Memory B cell (primary cell): Measurements from ENCODE around the gene TTR.

Source experiments
- ATAC-seq: fragments of 150-1000 bp; cut with Tn5 transposase; 2 replicates; pipeline ENCODE4 v1.10.0; 2021; ENCODE audit warnings: low read depth, mild to moderate bottlenecking, moderate library complexity
- DNase-seq, 2 donors: peaks; one replicate each; pipeline ENCODE4 v3.0.0; 2022; ENCODE audit warnings: low spot score in 2 of 2
- H3K27ac Mint-ChIP-seq: one replicate; pipeline ENCODE4 v1.8.0; 2022; ENCODE audit warnings: mild to moderate bottlenecking, moderate library complexity, mixed read lengths
- H3K27me3 Mint-ChIP-seq: one replicate; pipeline ENCODE4 v1.8.0; 2022; ENCODE audit warnings: mixed read lengths
- H3K36me3 Mint-ChIP-seq: one replicate; pipeline ENCODE4 v1.8.0; 2022; ENCODE audit warnings: mild to moderate bottlenecking, mixed read lengths
- H3K4me1 Mint-ChIP-seq: one replicate; pipeline ENCODE4 v1.8.0; 2022; ENCODE audit warnings: mixed read lengths
- H3K4me3 Mint-ChIP-seq: one replicate; pipeline ENCODE4 v1.8.0; 2022; ENCODE audit warnings: mild to moderate bottlenecking, moderate library complexity, mixed read lengths
- H3K9me3 Mint-ChIP-seq: one replicate; pipeline ENCODE4 v1.8.0; 2022; ENCODE audit warnings: mixed read lengths

The TTR gene

GRCh38 chr18:31566576-31567306 is 24.9 kb upstream of the TTR start:
- DNase-seq (no peak), ATAC-seq (no peak)
- no peaks in the 10 kb centered on the region for H3K9me3 Mint-ChIP-seq
- H3K36me3 Mint-ChIP-seq = no peaks in the 10 kb centered on the region
- no peak overlapping the region for H3K27ac Mint-ChIP-seq
- no peaks in the 10 kb centered on the region for H3K4me1 Mint-ChIP-seq
- H3K4me3 Mint-ChIP-seq = no peak overlapping the region
- H3K27me3 Mint-ChIP-seq = peaks cover 2% of the 10 kb centered on the region

GRCh38 chr18:31572368-31572767 is 19.3 kb upstream of the TTR start:
- Mint-ChIP-seq H3K27ac (no peak overlapping the region), H3K36me3 (no peaks in the 10 kb centered on the region), H3K4me1 (no peaks in the 10 kb centered on the region), H3K27me3 (no peaks in the 10 kb centered on the region), H3K4me3 (no peak overlapping the region), H3K9me3 (no peaks in the 10 kb centered on the region)
- ATAC-seq (no peak), DNase-seq (no peak)

- DNase-seq (no peak), ATAC-seq (no peak)
- Mint-ChIP-seq H3K9me3 (no peaks in the 10 kb centered on the region), H3K4me3 (no peak overlapping the region), H3K4me1 (no peaks in the 10 kb centered on the region), H3K36me3 (no peaks in the 10 kb centered on the region), H3K27me3 (peaks cover 1% of the 10 kb centered on the region), H3K27ac (no peak overlapping the region)
Observed at GRCh38 chr18:31573051-31573450, 18.6 kb upstream of the TTR start.

GRCh38 chr18:31574359-31574758 is 17.3 kb upstream of the TTR start:
- H3K27me3 Mint-ChIP-seq = peaks cover 1% of the 10 kb centered on the region
- no peaks in the 10 kb centered on the region for H3K4me1 Mint-ChIP-seq
- H3K4me3 Mint-ChIP-seq = no peak overlapping the region
- ATAC-seq (no peak), DNase-seq (no peak)
- H3K9me3 Mint-ChIP-seq = no peaks in the 10 kb centered on the region
- H3K36me3 Mint-ChIP-seq = no peaks in the 10 kb centered on the region
- H3K27ac Mint-ChIP-seq = no peak overlapping the region

GRCh38 chr18:31575515-31576257 is 16.0 kb upstream of the TTR start:
- H3K4me3 Mint-ChIP-seq = no peak overlapping the region
- H3K4me1 Mint-ChIP-seq = no peaks in the 10 kb centered on the region
- H3K27me3 Mint-ChIP-seq = peaks cover 1% of the 10 kb centered on the region
- no peaks in the 10 kb centered on the region for H3K36me3 Mint-ChIP-seq
- no peak overlapping the region for H3K27ac Mint-ChIP-seq
- no peaks in the 10 kb centered on the region for H3K9me3 Mint-ChIP-seq
- DNase-seq (no peak), ATAC-seq (no peak)

GRCh38 chr18:31576670-31577069 is 15.0 kb upstream of the TTR start:
- no peak overlapping the region for H3K27ac Mint-ChIP-seq
- ATAC-seq = no peak
- no peaks in the 10 kb centered on the region for H3K36me3 Mint-ChIP-seq
- peaks cover 1% of the 10 kb centered on the region for H3K27me3 Mint-ChIP-seq
- DNase-seq = no peak
- H3K4me3 Mint-ChIP-seq = no peak overlapping the region
- H3K9me3 Mint-ChIP-seq = no peaks in the 10 kb centered on the region
- no peaks in the 10 kb centered on the region for H3K4me1 Mint-ChIP-seq

- no peak overlapping the region for H3K27ac Mint-ChIP-seq
- DNase-seq = no peak
- no peak overlapping the region for H3K4me3 Mint-ChIP-seq
- H3K36me3 Mint-ChIP-seq = no peaks in the 10 kb centered on the region
- no peak for ATAC-seq
- H3K9me3 Mint-ChIP-seq = no peaks in the 10 kb centered on the region
- no peaks in the 10 kb centered on the region for H3K4me1 Mint-ChIP-seq
- peaks cover 1% of the 10 kb centered on the region for H3K27me3 Mint-ChIP-seq
Observed at GRCh38 chr18:31577195-31577594, 14.5 kb upstream of the TTR start.

GRCh38 chr18:31578126-31578525 is 13.6 kb upstream of the TTR start:
- Mint-ChIP-seq H3K9me3 (no peaks in the 10 kb centered on the region), H3K27me3 (peaks cover 1% of the 10 kb centered on the region), H3K36me3 (no peaks in the 10 kb centered on the region), H3K4me1 (no peaks in the 10 kb centered on the region), H3K27ac (no peak overlapping the region), H3K4me3 (no peak overlapping the region)
- ATAC-seq = no peak
- DNase-seq = no peak

- no peaks in the 10 kb centered on the region for H3K36me3 Mint-ChIP-seq
- DNase-seq (no peak), ATAC-seq (no peak)
- peaks cover 3% of the 10 kb centered on the region for H3K27me3 Mint-ChIP-seq
- H3K4me1 Mint-ChIP-seq = no peaks in the 10 kb centered on the region
- no peak overlapping the region for H3K4me3 Mint-ChIP-seq
- H3K27ac Mint-ChIP-seq = no peak overlapping the region
- H3K9me3 Mint-ChIP-seq = no peaks in the 10 kb centered on the region
Observed at GRCh38 chr18:31579375-31579774, 12.3 kb upstream of the TTR start.

GRCh38 chr18:31581498-31582197 is 10.0 kb upstream of the TTR start:
- Mint-ChIP-seq H3K27me3 (peaks cover 8% of the 10 kb centered on the region), H3K27ac (no peak overlapping the region), H3K4me3 (no peak overlapping the region), H3K4me1 (no peaks in the 10 kb centered on the region), H3K36me3 (no peaks in the 10 kb centered on the region), H3K9me3 (no peaks in the 10 kb centered on the region)
- ATAC-seq (no peak), DNase-seq (no peak)

- H3K4me3 Mint-ChIP-seq = no peak overlapping the region
- no peaks in the 10 kb centered on the region for H3K9me3 Mint-ChIP-seq
- H3K4me1 Mint-ChIP-seq = no peaks in the 10 kb centered on the region
- peaks cover 6% of the 10 kb centered on the region for H3K27me3 Mint-ChIP-seq
- H3K27ac Mint-ChIP-seq = no peak overlapping the region
- ATAC-seq = no peak
- DNase-seq = no peak
- H3K36me3 Mint-ChIP-seq = no peaks in the 10 kb centered on the region
Observed at GRCh38 chr18:31583185-31583854, 8.4 kb upstream of the TTR start.

- Mint-ChIP-seq H3K36me3 (no peaks in the 10 kb centered on the region), H3K27me3 (peaks cover 8% of the 10 kb centered on the region), H3K4me3 (no peak overlapping the region), H3K4me1 (no peaks in the 10 kb centered on the region), H3K27ac (no peak overlapping the region), H3K9me3 (no peaks in the 10 kb centered on the region)
- ATAC-seq (no peak), DNase-seq (no peak)
Observed at GRCh38 chr18:31585991-31586390, 5.7 kb upstream of the TTR start.

GRCh38 chr18:31586616-31587015 is 5.1 kb upstream of the TTR start:
- no peak overlapping the region for H3K4me3 Mint-ChIP-seq
- no peaks in the 10 kb centered on the region for H3K9me3 Mint-ChIP-seq
- H3K27me3 Mint-ChIP-seq = peaks cover 8% of the 10 kb centered on the region
- no peak for ATAC-seq
- H3K27ac Mint-ChIP-seq = no peak overlapping the region
- no peak for DNase-seq
- H3K4me1 Mint-ChIP-seq = no peaks in the 10 kb centered on the region
- no peaks in the 10 kb centered on the region for H3K36me3 Mint-ChIP-seq

- Mint-ChIP-seq H3K9me3 (no peaks in the 10 kb centered on the region), H3K36me3 (no peaks in the 10 kb centered on the region), H3K4me1 (no peaks in the 10 kb centered on the region), H3K27me3 (peaks cover 8% of the 10 kb centered on the region), H3K4me3 (no peak overlapping the region), H3K27ac (no peak overlapping the region)
- no peak for DNase-seq
- ATAC-seq = no peak
Observed at GRCh38 chr18:31587529-31587928, 4.1 kb upstream of the TTR start.
